GM18507 (cell line): ENCODE data around the gene ITIH4.
A peak's percentile ranks its signal among the peaks of the same experiment; 100 is the strongest.

ENCODE experiments used
- DNase-seq: peaks from one replicate; pipeline ENCODE4 v3.0.0; 2011; ENCODE audit warnings: low read depth; ENCODE audit not compliant: insufficient read length; ENCODE audit errors: extremely low spot score
- FAIRE-seq: peaks from 2 replicates; lab custom pipeline; 2011; peaks lifted over from hg19 to GRCh38; lab: Jason Lieb, UNC

The ITIH4 gene

DNA sequence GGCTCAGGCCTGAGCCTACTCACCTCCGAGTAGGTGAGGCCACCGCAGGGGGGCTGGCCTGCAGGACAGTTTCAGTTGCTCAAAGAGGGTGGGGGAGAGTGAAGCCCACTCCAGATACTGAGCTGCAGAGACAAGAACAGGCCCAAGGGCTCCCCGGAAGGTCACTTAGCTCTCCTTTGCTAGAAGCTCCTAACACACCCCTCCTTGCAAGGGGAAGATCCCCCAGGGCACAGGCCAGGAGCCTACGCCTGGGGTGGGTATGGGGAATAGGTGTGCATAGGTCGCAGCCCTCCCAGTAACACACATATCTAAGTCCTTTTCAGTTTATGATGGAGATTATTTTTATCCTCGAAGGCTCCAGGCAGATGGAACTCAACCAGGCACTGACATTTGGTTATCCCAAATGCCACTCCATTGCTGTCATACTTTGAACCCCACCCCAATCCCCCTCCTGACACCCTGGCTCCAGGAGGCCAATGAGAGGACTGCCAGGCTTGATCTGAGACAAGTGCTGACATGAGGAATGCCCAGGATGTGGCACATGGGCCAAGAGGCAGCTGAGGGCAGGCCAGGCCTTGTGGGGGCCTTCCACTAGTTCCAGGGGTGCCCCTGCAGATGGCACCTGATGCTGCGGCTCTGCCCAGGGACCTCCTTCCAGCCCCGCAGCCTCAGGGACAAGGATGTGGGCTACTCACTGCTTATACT, 5.4 kb upstream of the ITIH4 start:
- DNase-seq (no peak), FAIRE-seq (no peak)

DNA sequence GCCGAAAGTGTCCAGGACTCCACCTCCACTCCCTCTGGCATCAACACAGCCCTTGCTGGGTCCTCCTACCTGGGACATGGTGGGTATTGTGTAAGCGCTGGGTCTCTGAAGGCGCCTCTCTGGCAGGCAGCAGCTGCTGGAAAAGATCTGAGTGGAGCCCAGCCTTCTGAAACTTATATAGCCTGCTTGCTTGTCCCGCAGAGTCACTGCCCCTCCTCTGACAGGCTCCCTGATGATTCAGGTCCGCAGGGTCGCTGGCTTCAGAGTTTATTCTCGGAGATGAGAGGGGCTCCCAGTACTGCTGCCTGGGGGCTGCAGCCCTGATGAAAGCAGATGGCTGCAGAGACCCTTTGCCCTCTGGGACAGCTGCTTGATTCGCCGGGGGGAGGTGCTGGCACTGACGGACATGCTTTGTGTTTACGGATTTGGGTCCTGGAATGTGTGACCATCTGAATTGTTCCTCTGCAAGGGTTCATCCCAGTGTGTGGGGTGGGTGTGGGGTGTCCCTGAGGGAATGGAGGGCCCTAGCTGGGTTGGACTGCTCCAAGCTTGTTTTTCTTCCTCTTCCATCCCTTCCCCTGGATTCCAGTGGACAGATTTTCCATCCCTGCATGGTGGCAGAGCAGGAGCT, 4.5 kb upstream of the ITIH4 start, which contains the start of gene MUSTN1:
Gene MUSTN1 (minus strand): TSS at position 149 of the 631 bp plus-strand sequence. CDS start 71 bp downstream, at position 78.
- DNase-seq, result no peak
- no peak for FAIRE-seq

DNA sequence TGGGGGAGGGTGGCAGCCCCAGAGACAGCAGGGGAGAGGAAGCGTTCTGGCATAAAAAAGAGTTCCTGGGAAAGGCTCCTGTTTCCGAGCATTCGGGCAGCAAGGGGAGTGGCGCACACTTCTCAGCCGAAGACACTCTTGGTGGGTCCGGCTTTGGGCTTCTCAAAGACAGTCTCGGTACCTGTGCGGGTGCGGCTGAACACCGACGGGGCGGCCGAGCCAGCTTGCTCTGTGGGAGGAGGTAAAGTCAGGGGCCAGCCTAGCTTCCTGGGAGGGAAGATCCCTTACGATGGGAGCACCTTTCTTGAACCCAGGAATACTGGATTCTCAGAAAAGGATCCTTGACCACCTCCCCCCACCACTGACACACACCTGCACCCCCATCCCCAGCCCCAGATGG, 2.7 kb upstream of the ITIH4 start:
- FAIRE-seq (no peak), DNase-seq (no peak)

DNA sequence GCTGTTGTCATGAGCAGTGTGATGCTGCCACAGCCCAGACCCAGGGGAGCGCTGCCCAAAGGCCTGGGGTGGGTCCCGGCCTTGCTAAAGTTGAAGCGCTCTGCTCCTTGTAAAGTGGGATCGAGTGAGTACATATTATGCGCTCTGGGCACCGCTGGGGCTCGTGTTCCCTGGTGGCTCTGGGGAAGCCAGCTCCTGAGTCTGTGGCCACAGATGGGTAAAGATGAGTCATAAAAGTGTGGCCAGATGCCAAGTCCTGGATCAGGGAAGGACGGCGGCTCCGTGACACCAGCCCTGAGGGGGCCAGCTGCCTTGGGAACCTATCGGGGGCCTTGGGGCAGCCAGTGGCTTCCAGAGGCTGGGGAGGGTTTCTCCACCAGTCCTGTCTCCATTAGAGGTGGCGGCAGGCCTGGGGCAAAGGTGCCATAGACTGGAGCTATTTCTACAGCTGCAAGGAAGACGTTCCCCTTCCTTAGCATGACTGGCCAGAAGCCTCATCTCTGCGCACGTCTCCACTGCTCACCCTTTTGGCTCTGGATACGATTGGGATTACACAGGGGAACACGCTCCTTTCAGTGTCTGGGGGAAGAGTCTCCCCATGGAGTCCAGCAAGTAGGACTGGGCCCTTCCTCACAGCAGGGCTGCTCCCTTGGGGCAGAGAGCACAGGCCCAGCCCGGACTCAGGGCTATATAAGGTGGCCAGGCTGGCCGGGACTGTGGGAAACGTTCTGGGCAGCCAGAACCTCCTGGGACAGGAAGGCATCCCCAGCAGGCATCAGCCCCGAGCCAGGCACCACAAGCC, 1.2 kb upstream of the ITIH4 start:
- DNase-seq (no peak), FAIRE-seq (no peak)

DNA sequence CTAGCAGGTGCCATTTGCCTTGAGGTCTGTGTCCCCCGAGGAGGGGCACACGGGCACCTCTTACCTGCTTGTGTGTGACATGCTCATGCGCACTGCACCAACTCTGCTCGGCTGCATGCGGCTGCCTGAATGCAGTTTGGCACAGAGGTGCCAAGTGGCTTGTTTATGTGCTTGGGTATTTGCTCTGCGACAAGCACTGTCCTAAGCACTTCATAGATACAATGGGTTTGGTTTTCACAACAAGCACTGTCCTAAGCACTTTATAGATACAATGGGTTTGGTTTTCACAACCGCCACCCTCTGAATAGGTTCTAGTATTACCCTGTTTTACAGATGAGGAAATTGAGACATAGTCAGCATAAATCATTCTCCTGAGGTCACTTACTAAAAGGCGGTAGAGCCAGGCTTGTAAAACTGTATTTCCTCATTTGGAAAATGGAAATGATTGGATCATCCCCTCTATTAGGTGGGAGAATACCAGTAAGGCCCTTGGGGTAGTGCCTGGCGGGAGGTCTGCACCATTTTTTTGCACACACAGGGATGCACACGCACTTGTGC, 487 bp downstream of the ITIH4 start:
- FAIRE-seq, result no peak
- DNase-seq, result no peak

DNA sequence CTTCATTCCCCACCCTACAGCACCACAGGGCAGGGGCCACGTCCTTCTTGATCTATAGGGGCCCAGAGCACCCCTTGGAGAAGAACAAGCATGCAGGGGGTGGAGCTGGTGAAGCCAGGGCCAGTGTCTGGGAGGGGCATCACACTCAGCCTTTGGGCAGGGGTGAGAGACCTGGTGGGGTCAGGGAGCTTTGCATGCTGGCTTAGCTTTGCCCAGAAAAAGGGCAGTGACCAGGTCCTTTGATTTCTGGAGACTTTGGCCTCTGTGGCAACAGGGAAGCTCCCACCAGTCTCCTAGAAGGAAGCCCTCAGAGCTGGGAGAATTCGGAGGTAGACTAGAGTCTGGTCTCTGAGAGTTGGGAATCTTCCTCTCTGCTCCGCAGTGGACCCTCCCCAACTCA, 990 bp downstream of the ITIH4 start:
- DNase-seq, result no peak
- no peak for FAIRE-seq

DNA sequence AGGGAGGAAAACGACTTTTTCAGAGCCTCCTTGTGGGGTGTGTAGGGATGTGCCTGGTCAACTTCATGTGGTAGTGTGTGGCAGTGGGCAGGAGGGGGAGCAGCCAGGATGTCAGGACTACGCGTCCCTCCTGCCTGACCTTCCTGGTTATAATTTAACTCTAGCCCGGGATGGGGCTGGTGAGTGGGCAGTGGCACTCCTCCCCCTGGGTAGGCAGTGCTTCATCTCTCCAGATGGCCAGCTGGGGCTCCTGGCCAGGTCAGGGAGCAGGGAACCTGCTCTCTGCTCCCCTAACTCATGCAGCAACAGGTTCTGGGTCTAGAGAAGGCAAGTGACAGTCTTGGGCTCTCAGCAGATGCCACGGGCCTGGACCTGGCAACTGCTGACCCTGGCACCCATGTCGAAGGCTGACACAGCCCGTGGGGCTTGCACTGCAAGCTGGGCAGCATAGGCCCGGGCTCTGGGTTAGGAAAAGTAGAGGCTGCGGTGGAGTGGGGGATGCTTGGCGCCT, 2.6 kb downstream of the ITIH4 start:
- FAIRE-seq, result no peak
- no peak for DNase-seq

DNA sequence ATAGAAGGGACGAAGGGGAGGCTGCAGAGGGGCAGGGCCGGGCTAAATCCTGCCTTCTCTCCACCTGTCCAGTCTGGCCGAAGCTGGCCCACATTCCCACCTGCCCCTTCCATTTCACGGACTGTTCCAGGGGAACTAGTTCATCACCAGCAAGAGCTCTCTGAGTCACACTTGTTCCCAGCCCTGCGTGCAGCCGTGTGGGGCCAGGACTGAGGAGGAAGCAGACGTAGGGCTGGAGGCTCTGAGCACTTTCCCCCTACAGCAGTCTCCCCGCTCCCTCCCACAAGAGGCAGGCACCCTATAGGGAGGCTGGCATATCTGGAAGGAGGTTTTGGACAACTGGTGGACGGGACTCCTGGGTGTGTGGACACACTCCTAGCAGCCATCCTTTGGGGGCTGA, 3.0 kb downstream of the ITIH4 start:
- FAIRE-seq (no peak), DNase-seq (no peak)

DNA sequence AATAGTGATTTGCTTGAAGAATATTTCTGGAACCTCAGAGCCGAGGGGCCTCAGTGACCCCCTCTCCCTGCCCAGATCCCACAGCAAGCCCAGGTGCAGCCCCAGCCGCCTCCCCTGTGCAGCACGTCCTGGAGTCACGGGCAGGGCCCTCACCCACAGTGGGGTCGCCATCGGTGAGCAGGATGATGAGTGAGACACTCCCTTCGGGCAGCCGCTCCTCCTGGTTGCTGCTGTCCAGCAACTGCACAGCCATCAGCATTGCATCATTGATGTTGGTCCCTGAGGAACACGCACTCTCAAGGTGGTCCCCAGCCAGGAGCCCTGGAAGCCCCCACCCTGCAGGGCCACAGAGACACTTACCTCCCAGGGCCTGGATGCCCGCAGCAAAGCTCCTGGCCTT, 6.4 kb downstream of the ITIH4 start:
- DNase-seq (no peak), FAIRE-seq (no peak)

DNA sequence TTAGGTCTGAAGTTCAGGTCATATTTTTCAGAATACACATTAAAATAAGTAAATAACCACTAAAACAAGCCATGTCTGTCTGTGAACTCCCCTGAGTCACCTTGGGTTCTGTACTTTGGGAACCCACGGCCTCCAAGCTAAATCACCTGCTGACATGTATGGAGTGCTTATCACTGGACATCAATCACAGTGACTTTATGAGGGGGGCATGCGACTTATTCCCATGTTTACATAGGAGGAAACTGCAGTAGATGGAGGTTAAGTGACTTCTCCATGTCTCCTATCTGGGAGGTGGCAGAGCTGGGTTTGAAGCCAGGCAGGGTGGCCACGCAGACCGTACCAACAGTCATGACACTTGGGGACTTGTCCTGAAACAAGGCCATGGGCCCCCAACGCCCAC, 8.1 kb downstream of the ITIH4 start:
- no peak for DNase-seq
- FAIRE-seq, result no peak

DNA sequence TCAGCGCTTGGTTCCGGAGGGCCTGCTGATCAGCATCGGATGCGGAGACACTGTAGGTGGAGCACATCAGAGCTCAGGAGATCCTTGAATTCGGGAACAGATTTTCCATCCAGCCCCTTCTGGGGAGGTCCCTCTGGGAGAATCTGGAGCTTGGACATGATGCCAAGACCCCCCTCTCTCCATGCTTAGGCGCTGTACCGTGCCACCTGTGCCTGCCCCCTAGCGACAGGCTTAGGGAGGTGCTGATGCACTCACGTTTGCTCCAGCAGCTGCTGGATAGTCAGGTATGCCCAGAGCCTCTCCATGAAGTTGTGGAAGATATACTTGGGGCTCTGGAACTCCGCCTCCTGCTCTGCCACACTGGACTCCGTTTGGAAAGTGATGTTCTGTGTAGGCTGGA, 9.7 kb downstream of the ITIH4 start:
- FAIRE-seq (peak; percentile 21), DNase-seq (peak; percentile 25)

DNA sequence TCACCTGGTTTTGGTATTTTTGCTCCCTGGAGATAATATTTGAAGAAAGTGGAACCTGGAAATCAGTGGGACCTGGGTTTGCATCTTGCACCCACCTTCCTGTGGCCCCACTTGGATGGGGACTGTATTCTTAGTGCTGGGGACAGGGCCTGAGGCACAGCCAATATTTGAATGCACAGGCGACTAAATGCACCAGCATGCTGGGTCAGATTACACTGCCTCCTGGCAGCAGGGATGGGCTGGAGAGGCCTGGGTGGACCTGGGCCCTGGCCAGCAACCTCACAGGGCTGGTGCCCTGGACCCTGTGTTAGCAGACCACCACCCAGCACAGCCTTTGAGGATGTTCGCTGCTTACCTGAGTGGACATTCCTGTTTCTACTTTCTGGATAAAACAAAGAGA, 10.5 kb downstream of the ITIH4 start:
- FAIRE-seq (no peak), DNase-seq (no peak)

DNA sequence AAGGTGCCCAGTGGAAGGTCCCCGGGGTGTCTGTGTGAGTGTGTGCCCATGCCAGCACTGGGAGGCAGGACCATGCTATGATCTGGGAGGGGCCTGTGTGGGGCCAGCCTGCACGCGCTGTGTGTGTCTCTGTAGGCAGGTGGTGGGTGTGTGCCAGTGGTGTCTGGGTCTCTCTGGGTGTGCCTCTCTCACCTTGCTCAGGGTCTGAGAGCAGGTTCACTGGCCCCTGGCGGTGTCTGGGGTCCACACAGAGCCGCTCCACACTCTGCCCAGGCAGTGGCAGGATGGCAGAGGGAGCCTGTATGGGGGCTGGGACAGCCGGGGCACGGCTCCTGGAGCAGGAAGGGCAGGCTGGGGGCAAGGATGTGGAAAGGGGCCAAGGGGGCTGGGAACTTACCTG, 12.6 kb downstream of the ITIH4 start:
- FAIRE-seq (no peak), DNase-seq (no peak)

DNA sequence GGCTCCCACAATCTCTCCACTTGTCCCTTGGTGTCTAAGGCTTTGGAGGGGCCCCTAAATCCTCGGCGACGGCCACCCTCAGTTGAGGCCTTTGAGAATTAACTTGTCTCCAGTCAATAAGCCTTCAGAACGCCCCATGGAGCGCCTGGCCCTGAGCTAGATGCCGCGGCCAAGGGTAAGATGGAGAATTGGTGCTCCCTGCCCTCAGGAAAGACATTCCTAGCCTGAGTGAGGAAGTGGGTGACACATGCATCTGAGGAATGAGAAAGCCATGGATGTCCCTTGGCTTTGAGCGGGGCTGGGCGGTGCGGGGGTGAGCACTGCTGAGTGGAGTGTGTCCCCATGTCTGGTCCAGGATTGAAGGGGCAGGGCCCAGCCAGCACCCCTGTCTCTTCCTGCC, 13.3 kb downstream of the ITIH4 start:
- no peak for DNase-seq

DNA sequence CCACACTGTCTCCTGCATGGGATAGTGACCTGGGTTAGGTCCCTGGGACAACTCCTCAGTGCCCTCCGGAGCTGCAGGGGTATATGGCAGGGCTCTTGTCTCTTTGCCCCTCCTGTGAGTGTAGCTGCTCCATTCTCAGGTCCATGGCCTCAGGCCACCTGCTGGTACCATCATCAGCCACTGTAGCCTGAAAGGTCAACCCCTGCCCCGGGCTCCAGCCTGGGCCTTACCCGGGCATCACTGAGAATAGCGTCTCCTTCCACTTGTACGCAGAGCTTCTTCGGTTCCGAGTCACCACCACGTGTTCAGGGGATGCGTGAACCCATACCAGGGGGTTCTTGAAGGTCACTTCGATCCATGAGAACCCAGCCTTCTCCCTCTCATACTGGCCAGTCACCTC, 13.8 kb downstream of the ITIH4 start:
- no peak for DNase-seq
- no peak for FAIRE-seq

More for the DNA sequence above, 13.3 kb downstream of the ITIH4 start:
- no peak for FAIRE-seq

DNA sequence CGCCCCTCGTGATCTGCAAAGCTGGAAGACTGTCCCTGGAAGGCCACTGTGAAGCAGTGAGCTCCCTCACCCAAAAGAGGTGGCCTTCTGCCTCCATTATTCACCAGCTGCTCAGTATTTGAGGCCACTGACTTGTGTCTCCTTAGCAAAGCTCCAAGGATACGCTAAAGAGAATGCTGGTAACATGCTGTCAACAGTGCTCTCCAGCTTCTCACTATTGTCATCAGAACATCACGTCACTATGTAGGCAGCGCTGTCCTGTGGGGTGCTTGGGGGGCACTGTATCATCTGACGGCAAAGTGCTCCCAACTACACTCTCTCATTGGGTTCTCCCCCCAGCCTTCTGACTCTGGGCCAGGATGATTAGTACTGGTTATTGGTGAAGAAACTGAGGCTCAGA, 14.3 kb downstream of the ITIH4 start:
- FAIRE-seq (no peak), DNase-seq (no peak)

DNA sequence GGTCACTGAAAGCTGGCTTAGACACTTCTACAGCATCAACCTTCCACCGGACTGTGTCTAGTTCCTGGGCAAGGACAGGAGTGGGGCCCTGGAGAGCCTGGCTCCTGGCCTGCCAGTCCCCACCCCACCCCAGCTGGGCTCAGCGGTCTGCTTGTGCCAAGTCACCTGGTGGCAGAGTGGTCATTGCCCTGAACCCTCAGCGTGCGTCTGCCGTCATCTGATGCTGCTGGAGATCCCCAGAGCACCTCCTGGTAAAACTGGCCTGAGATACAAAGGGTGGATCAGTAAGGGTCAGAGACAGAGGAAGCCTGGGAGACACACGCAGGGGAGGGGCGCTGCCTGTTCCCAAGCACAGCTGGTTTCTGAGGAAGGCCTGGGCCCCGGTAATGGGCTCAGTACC, 16.7 kb downstream of the ITIH4 start:
- FAIRE-seq (no peak), DNase-seq (no peak)

DNA sequence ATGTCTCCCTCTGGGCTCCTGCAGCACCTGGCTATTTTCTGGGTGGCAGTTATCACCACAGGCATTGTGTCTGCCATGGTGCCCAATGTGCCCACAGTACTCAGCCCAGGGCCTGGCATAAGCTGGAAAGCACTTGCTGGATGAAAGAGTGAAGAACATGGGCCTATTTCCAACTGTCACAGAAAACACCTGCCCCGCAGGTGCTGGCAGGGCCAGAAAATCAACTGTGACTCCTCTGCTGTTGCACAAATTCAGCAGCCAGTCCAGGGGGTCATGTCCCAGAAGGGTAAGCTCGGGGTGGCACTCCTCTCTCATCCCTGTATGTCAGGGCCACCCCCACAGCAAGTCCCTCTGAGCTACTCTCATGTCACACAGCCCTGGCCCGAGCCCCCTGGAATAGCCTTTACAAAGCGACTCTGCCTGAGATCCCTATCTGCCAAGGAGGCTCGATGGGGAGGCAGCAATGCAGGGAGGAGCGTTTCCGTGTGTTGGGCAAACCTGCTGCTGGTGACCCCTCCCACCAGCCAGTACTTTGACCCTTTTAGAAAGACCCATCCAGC, 18.9 kb downstream of the ITIH4 start:
- FAIRE-seq (no peak), DNase-seq (no peak)

DNA sequence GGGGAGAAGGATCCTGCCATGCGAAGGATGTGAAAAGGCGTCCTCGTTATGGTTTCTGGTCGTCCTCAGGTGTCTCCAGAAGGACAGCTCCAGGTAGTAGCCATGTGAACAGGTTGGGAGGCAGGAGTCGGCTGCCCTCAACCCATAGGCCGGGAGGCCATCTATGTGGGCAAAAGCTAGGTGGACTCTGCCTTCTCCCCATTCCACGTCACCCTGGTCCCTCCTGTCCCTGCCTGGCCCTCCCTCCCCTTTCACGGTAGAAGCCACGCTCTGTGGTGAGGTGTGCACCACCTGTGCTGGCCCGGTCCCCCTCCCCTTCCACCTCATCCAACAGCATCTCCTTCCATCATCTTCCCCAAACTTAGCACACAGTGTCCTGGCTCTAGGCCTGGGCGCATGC, 19.5 kb downstream of the ITIH4 start:
- DNase-seq (no peak), FAIRE-seq (no peak)
